RWPE2 (cell line): Measurements from ENCODE around the gene LRRC10.

ENCODE experiments used
- ATAC-seq: fragments of 200-7000 bp; cut with Tn5 transposase; 3 replicates; pipeline ENCODE4 v1.9.1; 2021; ENCODE audit warnings: low read depth
- DNase-seq: peaks from one replicate; pipeline ENCODE4 v3.0.0-alpha.2; 2020; ENCODE audit warnings: low spot score
- H3K27ac ChIP-seq: fragments of 450-650 bp; 2 replicates; pipeline ENCODE4 v1.5.1; 2017; ENCODE audit warnings: mild to moderate bottlenecking; ENCODE audit not compliant: poor library complexity, severe bottlenecking
- H3K27me3 ChIP-seq: fragments of 250-450 bp; sonication (Bioruptor Pico); 2 replicates; pipeline ENCODE4 v1.5.1; 2021; ENCODE audit warnings: mild to moderate bottlenecking, moderate library complexity; ENCODE audit not compliant: insufficient read depth, poor library complexity, severe bottlenecking
- H3K36me3 ChIP-seq: fragments of 250-450 bp; sonication (Bioruptor Pico); 2 replicates; pipeline ENCODE4 v1.5.1; 2020; ENCODE audit warnings: low read depth, mild to moderate bottlenecking, moderate library complexity
- H3K4me1 ChIP-seq: fragments of 250-450 bp; sonication (Bioruptor Pico); 2 replicates; pipeline ENCODE4 v1.5.1; 2021; ENCODE audit warnings: mild to moderate bottlenecking, moderate library complexity; ENCODE audit not compliant: insufficient read depth, poor library complexity, severe bottlenecking
- H3K4me3 ChIP-seq: fragments of 250-450 bp; sonication (Bioruptor Pico); 2 replicates; pipeline ENCODE4 v1.5.1; 2021; ENCODE audit warnings: mild to moderate bottlenecking, moderate library complexity; ENCODE audit not compliant: severe bottlenecking
- H3K9me3 ChIP-seq: fragments of 250-450 bp; sonication (Bioruptor Pico); 2 replicates; pipeline ENCODE4 v1.5.1; 2021; ENCODE audit warnings: mild to moderate bottlenecking, moderate library complexity; ENCODE audit not compliant: severe bottlenecking
- TF ChIP-seq, protein P1 (sequence below): fragments of 450-650 bp; IDR thresholded peaks from one replicate; pipeline ENCODE4 v1.5.1; 2017; ENCODE audit warnings: mild to moderate bottlenecking, moderate library complexity; ENCODE audit not compliant: poor library complexity, severe bottlenecking

LRRC10 gene

DNA sequence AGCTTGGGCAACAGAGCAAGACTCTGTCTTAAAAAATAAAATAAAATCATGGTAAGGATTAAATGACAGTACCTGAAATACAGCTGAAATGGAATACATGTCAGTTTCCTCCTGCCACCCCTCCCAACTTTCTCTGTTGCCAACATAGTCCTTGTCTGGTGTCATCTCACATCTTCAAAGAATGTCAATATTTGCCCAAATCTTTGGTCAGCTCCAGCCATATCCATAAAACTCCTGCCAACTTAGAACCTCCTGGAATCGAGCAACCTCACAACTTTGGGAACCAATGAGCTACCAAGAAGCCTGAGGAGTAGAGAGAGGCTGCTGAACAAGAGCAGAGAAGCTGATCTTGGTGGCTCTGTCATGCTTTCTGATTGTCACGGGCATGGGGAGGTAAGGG is 10.8 kb upstream of the LRRC10 start:
- DNase-seq (no peak), ATAC-seq (no peak)
- TF ChIP-seq, protein P1, sequence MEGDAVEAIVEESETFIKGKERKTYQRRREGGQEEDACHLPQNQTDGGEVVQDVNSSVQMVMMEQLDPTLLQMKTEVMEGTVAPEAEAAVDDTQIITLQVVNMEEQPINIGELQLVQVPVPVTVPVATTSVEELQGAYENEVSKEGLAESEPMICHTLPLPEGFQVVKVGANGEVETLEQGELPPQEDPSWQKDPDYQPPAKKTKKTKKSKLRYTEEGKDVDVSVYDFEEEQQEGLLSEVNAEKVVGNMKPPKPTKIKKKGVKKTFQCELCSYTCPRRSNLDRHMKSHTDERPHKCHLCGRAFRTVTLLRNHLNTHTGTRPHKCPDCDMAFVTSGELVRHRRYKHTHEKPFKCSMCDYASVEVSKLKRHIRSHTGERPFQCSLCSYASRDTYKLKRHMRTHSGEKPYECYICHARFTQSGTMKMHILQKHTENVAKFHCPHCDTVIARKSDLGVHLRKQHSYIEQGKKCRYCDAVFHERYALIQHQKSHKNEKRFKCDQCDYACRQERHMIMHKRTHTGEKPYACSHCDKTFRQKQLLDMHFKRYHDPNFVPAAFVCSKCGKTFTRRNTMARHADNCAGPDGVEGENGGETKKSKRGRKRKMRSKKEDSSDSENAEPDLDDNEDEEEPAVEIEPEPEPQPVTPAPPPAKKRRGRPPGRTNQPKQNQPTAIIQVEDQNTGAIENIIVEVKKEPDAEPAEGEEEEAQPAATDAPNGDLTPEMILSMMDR, result no peak
- H3K4me3 ChIP-seq, result no peak overlapping the region
- H3K9me3 ChIP-seq, result no peaks in the 10 kb centered on the region
- H3K27ac ChIP-seq, result no peak overlapping the region
- H3K36me3 ChIP-seq, result no peaks in the 10 kb centered on the region
- no peaks in the 10 kb centered on the region for H3K4me1 ChIP-seq
- H3K27me3 ChIP-seq, result no peaks in the 10 kb centered on the region

DNA sequence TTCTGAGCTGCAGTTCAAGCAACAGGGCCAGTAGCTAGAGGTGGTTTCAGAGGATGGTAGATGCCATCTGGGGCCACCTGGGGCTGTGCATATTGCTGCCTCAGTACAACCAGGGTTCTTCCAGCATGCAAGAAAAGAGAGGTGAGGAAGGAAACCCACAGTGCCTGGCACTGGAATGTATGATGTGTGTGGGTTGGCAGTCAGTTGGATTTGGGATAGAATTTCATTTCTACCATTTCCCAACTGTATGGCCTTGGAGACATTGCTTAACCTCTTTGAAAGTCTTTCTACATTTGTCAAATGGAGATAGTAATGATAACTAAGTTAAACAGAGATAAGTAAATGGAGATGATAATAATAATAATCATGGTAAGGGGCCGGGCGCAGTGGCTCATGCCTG is 10.2 kb upstream of the LRRC10 start:
- ATAC-seq, result no peak
- H3K9me3 ChIP-seq, result no peaks in the 10 kb centered on the region
- TF ChIP-seq, protein P1, result no peak

DNA sequence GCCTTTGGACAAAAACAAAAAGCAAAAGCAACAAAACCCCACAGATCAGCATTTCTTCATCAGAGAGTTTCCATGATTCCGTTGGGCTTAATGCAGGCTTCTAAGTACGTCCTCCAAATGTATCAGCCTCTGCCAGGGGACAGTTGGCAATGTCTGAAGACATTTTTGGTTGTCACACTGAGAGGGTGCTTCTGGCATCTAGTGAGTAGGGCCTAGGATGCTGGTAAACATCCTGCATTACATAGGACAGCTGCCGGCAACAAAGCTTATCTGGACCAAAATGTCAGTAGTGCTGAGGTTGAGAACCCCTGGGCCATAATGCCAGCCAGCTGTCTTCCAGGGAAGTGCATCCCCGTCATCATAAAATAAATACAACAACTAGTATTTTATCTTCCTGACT is 9.4 kb upstream of the LRRC10 start:
- Histone ChIP-seq H3K9me3 (no peaks in the 10 kb centered on the region), H3K27me3 (no peaks in the 10 kb centered on the region), H3K27ac (no peak overlapping the region), H3K4me1 (no peaks in the 10 kb centered on the region), H3K36me3 (no peaks in the 10 kb centered on the region), H3K4me3 (no peak overlapping the region)
- TF ChIP-seq, protein P1, result no peak
- ATAC-seq (no peak), DNase-seq (no peak)

More for the DNA sequence above, 10.2 kb upstream of the LRRC10 start:
- DNase-seq, result no peak
- Histone ChIP-seq H3K27ac (no peak overlapping the region), H3K4me3 (no peak overlapping the region), H3K27me3 (no peaks in the 10 kb centered on the region), H3K36me3 (no peaks in the 10 kb centered on the region), H3K4me1 (no peaks in the 10 kb centered on the region)

DNA sequence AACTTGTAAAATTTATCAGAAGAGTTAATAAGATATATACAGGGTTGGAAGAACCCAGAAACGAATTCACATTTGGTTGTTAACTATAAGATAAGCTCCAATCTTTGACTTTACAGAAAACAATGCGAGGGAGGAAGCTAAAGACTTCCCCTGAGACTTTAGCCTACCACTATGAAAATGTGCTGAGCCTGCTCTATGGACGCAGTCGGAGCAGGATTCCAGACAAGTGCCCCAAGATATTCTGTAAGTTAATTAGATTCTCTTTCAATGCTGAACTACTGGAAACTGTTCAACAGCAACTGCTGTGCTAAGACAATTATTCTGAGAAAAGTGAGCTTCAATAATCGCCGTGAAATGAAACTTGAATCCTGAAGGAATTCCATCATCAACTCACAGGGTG is 8.3 kb upstream of the LRRC10 start:
- ATAC-seq, result no peak
- Histone ChIP-seq H3K4me1 (no peaks in the 10 kb centered on the region), H3K27me3 (no peaks in the 10 kb centered on the region), H3K4me3 (no peak overlapping the region), H3K36me3 (no peaks in the 10 kb centered on the region), H3K27ac (no peak overlapping the region), H3K9me3 (no peaks in the 10 kb centered on the region)
- TF ChIP-seq, protein P1, result no peak
- no peak for DNase-seq

DNA sequence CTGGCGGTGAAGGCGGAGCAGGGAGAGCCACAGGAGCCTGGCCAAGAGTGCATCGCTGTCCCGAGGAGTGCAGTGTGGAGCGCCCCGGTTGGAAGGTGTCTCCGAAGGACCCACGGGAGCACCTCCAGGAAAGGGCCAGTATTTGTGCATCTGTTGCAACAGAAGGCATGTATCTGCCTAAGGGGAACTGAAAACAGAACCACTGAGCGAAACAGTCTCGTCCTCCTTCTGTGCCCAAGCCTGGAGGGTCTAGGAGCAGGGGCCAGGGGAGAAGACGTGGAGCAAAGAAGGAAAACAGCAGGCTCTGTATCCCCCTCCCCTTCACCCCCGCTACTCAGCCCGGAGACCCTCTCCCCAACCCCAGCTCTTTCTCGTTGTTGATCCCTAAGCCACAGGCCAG is 5.3 kb upstream of the LRRC10 start:
- no peaks in the 10 kb centered on the region for H3K27me3 ChIP-seq
- no peak overlapping the region for H3K4me3 ChIP-seq
- DNase-seq, result no peak
- no peaks in the 10 kb centered on the region for H3K9me3 ChIP-seq
- no peaks in the 10 kb centered on the region for H3K4me1 ChIP-seq
- no peak overlapping the region for H3K27ac ChIP-seq
- ATAC-seq, result no peak; the same call in 2 of the 3 replicates
- no peaks in the 10 kb centered on the region for H3K36me3 ChIP-seq
- TF ChIP-seq, protein P1, result no peak
